WI38 (cell line): ENCODE data around the gene SAMD5.

Experiments
- H3K4me3 ChIP-seq: 2 replicates; pipeline ENCODE4 v1.5.1; 2011; ENCODE audit warnings: low read depth, mild to moderate bottlenecking, control low read depth, low read length
- CTCF ChIP-seq: IDR thresholded peaks from 2 replicates; pipeline ENCODE4 v1.5.1; 2012; ENCODE audit warnings: low read depth, mild to moderate bottlenecking, control low read depth, low read length

The SAMD5 gene

GRCh38 chr6:147618927-147619326 lies 110.4 kb downstream of the SAMD5 start:
- H3K4me3 ChIP-seq, result no peak overlapping the region
- TF ChIP-seq CTCF, result no peak
